D341Med (cell line): ENCODE results near the gene BPIFB3.

Experiments used
- DNase-seq: peaks from one replicate; pipeline ENCODE4 v3.0.0; 2012; ENCODE audit warnings: low spot score

BPIFB3 gene

GRCh38 chr20:33053291-33054106, at the start of gene BPIFB3:
TSS of gene BPIFB3 (plus strand) at chr20:33053903. CDS start at chr20:33055436, 1,533 bp downstream.
- DNase-seq = no peak

DNA sequence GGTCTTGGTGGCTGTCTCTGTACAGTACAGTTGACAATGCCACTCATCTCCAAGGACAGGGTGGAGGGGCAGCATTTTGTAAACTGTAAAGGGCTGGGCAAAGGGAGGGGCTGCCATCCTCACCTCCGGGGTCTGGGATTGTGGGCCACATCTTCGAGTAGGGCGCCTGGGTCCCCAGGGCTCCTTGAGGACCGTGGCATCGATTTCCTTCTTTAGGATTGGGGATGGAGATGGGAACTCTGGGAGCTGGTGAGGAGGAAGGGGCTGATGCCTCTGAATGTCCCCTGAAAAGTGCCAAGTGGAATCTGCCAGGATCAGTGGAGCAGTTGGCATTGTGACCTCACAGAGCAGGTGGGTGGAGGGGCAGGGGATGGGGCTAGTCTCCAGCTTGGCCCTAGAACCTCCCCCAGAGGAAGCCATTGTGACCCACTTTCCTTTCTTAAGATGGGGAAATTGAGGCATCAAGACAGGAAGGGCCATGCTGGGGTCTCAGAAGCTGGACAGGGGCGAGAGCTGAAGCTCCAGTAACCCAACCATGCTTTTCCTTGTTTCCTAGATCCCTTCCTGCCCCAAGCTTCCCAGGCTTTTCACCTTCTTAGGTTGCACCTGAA, 49.5 kb upstream of the BPIFB3 start, which contains the start of gene SUN5:
SUN5 (minus strand) TSS at position 293 of the 611 bp plus-strand sequence; CDS start at position 200, 93 bp downstream.
- no peak for DNase-seq

- peak; percentile 62 for DNase-seq
These were observed 48.6 kb upstream of the BPIFB3 start for GRCh38 chr20:33005132-33005566.

- DNase-seq = no peak
These were observed 47.6 kb upstream of the BPIFB3 start for GRCh38 chr20:33005908-33006775.

GRCh38 chr20:33006776-33007375, 46.8 kb upstream of the BPIFB3 start:
- no peak for DNase-seq

DNA sequence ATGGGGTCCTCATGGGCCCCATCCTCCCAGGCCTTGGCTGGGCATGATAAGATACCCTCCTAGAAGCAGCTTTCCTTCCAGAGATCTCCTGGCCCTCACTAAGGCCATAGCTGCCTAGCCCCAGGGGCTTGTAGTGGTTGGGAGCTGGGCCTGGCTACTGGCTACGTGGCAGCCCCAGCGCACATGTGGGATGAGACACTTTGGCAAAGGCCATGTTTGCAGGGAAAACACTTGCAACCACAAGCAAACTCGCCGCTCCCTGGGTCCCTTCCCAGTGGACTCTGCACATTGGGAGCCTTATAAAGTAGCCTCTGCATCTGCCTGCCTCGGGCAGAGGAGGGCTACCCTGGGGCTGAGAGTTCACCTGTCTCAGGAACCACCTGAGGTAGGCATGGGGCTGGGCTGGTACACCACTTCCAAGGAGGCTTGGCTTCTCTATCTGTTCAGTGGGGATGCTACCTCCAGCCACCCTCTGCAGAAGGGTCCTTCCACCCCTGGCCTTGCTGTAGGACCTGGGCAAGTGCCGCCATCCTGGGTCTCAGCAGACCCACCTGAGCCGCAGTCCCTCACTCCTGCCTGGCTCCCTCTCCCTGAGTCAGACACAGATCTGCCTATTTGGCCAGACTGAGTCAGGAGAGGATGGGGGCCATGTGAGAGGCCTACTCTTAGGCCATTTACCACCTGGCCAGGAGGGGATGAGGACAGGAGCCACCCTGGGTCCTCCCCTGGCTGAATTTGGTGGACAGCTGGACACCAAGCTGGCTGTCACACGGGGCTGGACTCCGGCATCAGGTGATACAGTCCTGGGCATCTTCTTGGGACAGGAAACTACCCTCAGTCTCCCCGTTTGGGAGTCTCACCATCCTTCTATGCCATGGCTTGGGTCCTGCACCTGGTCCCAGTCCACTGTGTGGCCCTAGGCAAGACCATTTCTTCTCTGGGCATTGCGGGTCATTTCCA, 46.0 kb upstream of the BPIFB3 start, which contains the start of gene BPIFB2:
BPIFB2 (plus strand) TSS at position 329 of the 960 bp plus-strand sequence. CDS start 871 bp downstream, outside the sequence.
- DNase-seq = no peak

- no peak for DNase-seq
These were observed 45.1 kb upstream of the BPIFB3 start for GRCh38 chr20:33008336-33009213.

GRCh38 chr20:33009214-33010132, 44.2 kb upstream of the BPIFB3 start:
- no peak for DNase-seq

DNA sequence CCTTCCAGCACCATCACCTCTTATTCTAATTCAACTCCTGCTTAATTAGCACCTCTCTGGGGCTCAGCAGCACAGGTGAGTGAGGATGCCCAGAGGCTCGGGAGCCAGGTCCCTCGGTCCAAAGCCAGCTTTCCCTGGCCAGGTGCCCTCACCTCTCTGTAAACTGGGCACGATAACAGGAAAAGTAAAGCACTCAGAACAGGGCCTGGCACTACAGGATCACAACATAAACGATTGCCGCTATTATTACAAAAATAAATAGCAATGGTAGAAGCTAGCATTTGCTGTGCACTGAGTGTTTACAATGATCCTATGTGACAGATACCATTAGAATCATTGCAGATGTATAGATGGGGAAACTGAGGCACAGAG, 43.6 kb upstream of the BPIFB3 start:
- no peak for DNase-seq

- DNase-seq = no peak
These were observed 42.8 kb upstream of the BPIFB3 start for GRCh38 chr20:33010674-33011449.

DNA sequence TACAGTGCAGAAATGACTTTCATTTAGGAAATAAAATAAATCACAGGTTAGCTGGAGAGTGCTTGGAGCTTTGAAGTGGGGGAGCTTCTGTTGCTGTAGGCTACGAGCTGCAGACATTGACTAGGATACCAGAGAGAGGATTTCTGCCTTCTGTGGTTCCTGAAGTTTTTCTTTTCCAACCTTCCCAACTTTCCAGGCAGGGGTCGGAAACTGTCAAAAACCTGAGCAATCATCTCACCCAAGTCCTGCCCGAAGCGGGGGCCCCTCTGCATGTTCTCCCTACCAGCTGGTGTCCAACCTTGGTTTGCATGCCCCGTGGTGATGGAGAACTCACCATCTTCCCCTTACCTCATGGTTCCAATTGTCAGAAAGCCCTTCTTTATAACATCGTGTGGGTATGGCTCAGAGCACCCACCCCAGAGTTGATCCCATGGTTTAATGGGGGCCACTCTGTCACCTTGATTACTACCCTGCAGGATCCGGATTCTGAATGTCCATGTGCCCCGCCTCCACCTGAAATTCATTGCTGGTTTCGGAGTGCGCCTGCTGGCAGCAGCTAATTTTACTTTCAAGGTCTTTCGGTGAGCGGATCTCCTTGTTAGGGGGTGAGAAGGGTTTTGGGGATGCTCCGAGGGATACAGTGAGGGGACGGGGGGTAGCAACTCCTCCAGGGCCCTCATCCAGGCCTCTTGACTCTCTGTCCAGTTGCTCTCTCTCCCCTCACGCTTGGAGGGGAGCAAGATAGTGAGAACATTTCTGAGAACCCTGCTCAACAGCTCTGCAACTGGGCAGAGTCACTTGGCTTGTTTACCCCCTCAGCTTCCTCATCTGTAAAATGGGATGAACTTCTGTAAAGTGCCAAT, 41.1 kb upstream of the BPIFB3 start:
- no peak for DNase-seq

- DNase-seq = no peak
These were observed 39.9 kb upstream of the BPIFB3 start for GRCh38 chr20:33013701-33014326.

- DNase-seq = no peak
These were observed 39.2 kb upstream of the BPIFB3 start for GRCh38 chr20:33014336-33015113.

GRCh38 chr20:33015114-33015484, 38.6 kb upstream of the BPIFB3 start:
- DNase-seq = no peak
